Activated CD8-positive, alpha-beta memory T cell treated with anti-CD3 and anti-CD28 coated beads, Interleukin-2, amount 50 U/mL, for 1 hour (primary cell): ENCODE results near the gene MRPS35.
"Not testable (repeated sequence)": the region's sequence is repeated elsewhere in the genome, so short reads cannot be mapped to it uniquely, and the experiment has no call there.

ENCODE experiments used
- DNase-seq: peaks from one replicate; pipeline ENCODE4 v3.0.0-alpha.2; 2020; ENCODE audit errors: extremely low read depth

MRPS35 gene

GRCh38 chr12:27709212-27709931 lies 1.3 kb upstream of the MRPS35 start:
- DNase-seq, result no peak

GRCh38 chr12:27709932-27710591 lies 570 bp upstream of the MRPS35 start:
- DNase-seq, result no peak

GRCh38 chr12:27711317-27711682 lies 668 bp downstream of the MRPS35 start:
- no peak for DNase-seq

GRCh38 chr12:27711967-27712366 lies 1.3 kb downstream of the MRPS35 start:
- DNase-seq, result no peak

GRCh38 chr12:27723212-27723611 lies 12.6 kb downstream of the MRPS35 start:
- DNase-seq, result no peak

- no peak for DNase-seq
Observed at GRCh38 chr12:27730097-27730588, 19.5 kb downstream of the MRPS35 start.

- no peak for DNase-seq
Observed at GRCh38 chr12:27732281-27732680, 21.6 kb downstream of the MRPS35 start.

GRCh38 chr12:27733052-27733656 lies 22.5 kb downstream of the MRPS35 start:
- no peak for DNase-seq

- no peak for DNase-seq
Observed at GRCh38 chr12:27733791-27734190, 23.2 kb downstream of the MRPS35 start.

- not testable (repeated sequence) for DNase-seq
Observed at GRCh38 chr12:27734321-27734720, 23.7 kb downstream of the MRPS35 start.

- DNase-seq, result no peak
Observed at GRCh38 chr12:27743601-27744000, 33.0 kb downstream of the MRPS35 start.

- not testable (repeated sequence) for DNase-seq
Observed at GRCh38 chr12:27745734-27746133, 35.1 kb downstream of the MRPS35 start.

- no peak for DNase-seq
Observed at GRCh38 chr12:27747111-27747820, 36.6 kb downstream of the MRPS35 start.

GRCh38 chr12:27751386-27752047 lies 40.9 kb downstream of the MRPS35 start:
- no peak for DNase-seq

GRCh38 chr12:27754795-27755194 lies 44.2 kb downstream of the MRPS35 start:
- no peak for DNase-seq

- no peak for DNase-seq
Observed at GRCh38 chr12:27756670-27757195, 46.1 kb downstream of the MRPS35 start.

- DNase-seq, result no peak
Observed at GRCh38 chr12:27762757-27763156, 52.1 kb downstream of the MRPS35 start.

- no peak for DNase-seq
Observed at GRCh38 chr12:27766587-27766986, 56.0 kb downstream of the MRPS35 start.

GRCh38 chr12:27769142-27769673 lies 58.6 kb downstream of the MRPS35 start:
- DNase-seq, result no peak

GRCh38 chr12:27771481-27772327 lies 61.1 kb downstream of the MRPS35 start:
- DNase-seq, result no peak
